ENCODE results near the gene PRIMA1.

GRCh38 chr14:93825235-93825553, 36.9 kb upstream of the PRIMA1 start:
- no peak for TF ChIP-seq ZNF143 (CRISPR knock-in tag; IDR thresholded peaks at IDR 0.05)
- no peak for TF ChIP-seq ZNF133 (CRISPR knock-in tag; IDR thresholded peaks at IDR 0.05)
- TF ChIP-seq JUND (IDR thresholded peaks at IDR 0.05; ENCODE audit: borderline replicate concordance, low read depth, low read length), result no peak
- no peak for TF ChIP-seq JUND (tag; IDR thresholded peaks at IDR 0.05; ENCODE audit: borderline replicate concordance, low read depth, low read length)
- no peak for TF ChIP-seq CBX5 (IDR thresholded peaks at IDR 0.05; ENCODE audit: borderline replicate concordance, low read depth)
- TF ChIP-seq MAX (CRISPR knock-in tag; IDR thresholded peaks at IDR 0.05), result no peak
- TF ChIP-seq CHD7 (IDR thresholded peaks at IDR 0.05; ENCODE audit: low read depth, low read length), result no peak
- no peak for TF ChIP-seq CREM (IDR thresholded peaks at IDR 0.05; ENCODE audit: low read depth)
- TF ChIP-seq TCF7 (IDR thresholded peaks at IDR 0.05; ENCODE audit: borderline replicate concordance), result no peak
- TF ChIP-seq SIN3A (IDR thresholded peaks at IDR 0.05; ENCODE audit: borderline replicate concordance in 2 of 2, control insufficient read depth in 1 of 2, low read depth in 2 of 2, low read length in 2 of 2), result no peak
- TF ChIP-seq SRSF3 (IDR thresholded peaks at IDR 0.05; ENCODE audit: insufficient read depth, low read length), result no peak
- no peak for TF ChIP-seq HNRNPL (IDR thresholded peaks at IDR 0.05; ENCODE audit: low read depth, low read length)
